Kasumi-1 (cell line): ENCODE data around the gene ZNF675.
"Not testable (repeated sequence)": the region's sequence is repeated elsewhere in the genome, so short reads cannot be mapped to it uniquely, and the experiment has no call there.

Experiments
- DNase-seq, 2 experiments: peaks; one replicate each; lab custom pipeline; 2025; lab: John Stamatoyannopoulos, UW

ZNF675 gene

GRCh38 chr19:23686621-23687423 is at the start of gene ZNF675:
Gene ZNF675 (minus strand): TSS chr19:23687212. CDS start chr19:23687033, 179 bp downstream.
- DNase-seq, result peak; percentile 92 to 93

GRCh38 chr19:23730729-23731465 is 43.9 kb upstream of the ZNF675 start:
- not testable (repeated sequence) for DNase-seq

GRCh38 chr19:23724161-23724560 is 37.1 kb upstream of the ZNF675 start:
- not testable (repeated sequence) for DNase-seq

GRCh38 chr19:23718802-23719201 is 31.8 kb upstream of the ZNF675 start:
- no peak for DNase-seq

GRCh38 chr19:23716792-23717191 is 29.8 kb upstream of the ZNF675 start:
- DNase-seq, result no peak

- no peak for DNase-seq
These were observed 22.3 kb upstream of the ZNF675 start for GRCh38 chr19:23709347-23709746.

GRCh38 chr19:23706657-23707056 is 19.6 kb upstream of the ZNF675 start:
- DNase-seq, result no peak

- DNase-seq, result no peak
These were observed 12.5 kb upstream of the ZNF675 start for GRCh38 chr19:23699521-23699860.

- no peak for DNase-seq
These were observed 11.9 kb upstream of the ZNF675 start for GRCh38 chr19:23698711-23699520.

- DNase-seq, result not testable (repeated sequence)
These were observed 5.9 kb upstream of the ZNF675 start for GRCh38 chr19:23692937-23693336.

- no peak for DNase-seq
These were observed 13.9 kb downstream of the ZNF675 start for GRCh38 chr19:23673132-23673531.

GRCh38 chr19:23668606-23669005 is 18.4 kb downstream of the ZNF675 start:
- DNase-seq, result not testable (repeated sequence)

- no peak for DNase-seq
These were observed 21.2 kb downstream of the ZNF675 start for GRCh38 chr19:23665651-23666410.

- DNase-seq, result not testable (repeated sequence)
These were observed 37.2 kb downstream of the ZNF675 start for GRCh38 chr19:23649817-23650216.
